H54 (cell line): ENCODE results near the gene IHH.

Experiments
- DNase-seq: peaks from one replicate; pipeline ENCODE4 v3.0.0; 2011; ENCODE audit warnings: low spot score, mixed read lengths; ENCODE audit not compliant: insufficient read length
- FAIRE-seq: peaks from 3 replicates; lab custom pipeline; 2011; peaks lifted over from hg19 to GRCh38; lab: Jason Lieb, UNC
- POLR2A ChIP-seq: IDR thresholded peaks from 2 replicates; pipeline ENCODE4 v1.6.1; 2011; ENCODE audit warnings: low read depth, mild to moderate bottlenecking, low read length

Gene IHH

GRCh38 chr2:219060821-219061791 is at the start of gene IHH:
Gene IHH, minus strand, starts transcription at chr2:219060921. Its CDS starts 454 bp downstream, at chr2:219060467.
- FAIRE-seq: no peak
- TF ChIP-seq POLR2A: no peak
- DNase-seq: no peak

GRCh38 chr2:219109471-219109870 is 48.8 kb upstream of the IHH start:
- no peak for TF ChIP-seq POLR2A
- DNase-seq: no peak
- FAIRE-seq: no peak

- DNase-seq (no peak), FAIRE-seq (no peak)
- no peak for TF ChIP-seq POLR2A
These were observed 47.0 kb upstream of the IHH start for GRCh38 chr2:219107758-219108157.

- FAIRE-seq: no peak
- DNase-seq: no peak
- no peak for TF ChIP-seq POLR2A
These were observed 45.5 kb upstream of the IHH start for GRCh38 chr2:219106251-219106650.

GRCh38 chr2:219104107-219105035 is 43.6 kb upstream of the IHH start:
- peak; percentile 30 for DNase-seq
- FAIRE-seq: peak; percentile 93
- TF ChIP-seq POLR2A: no peak

GRCh38 chr2:219099329-219099728 is 38.6 kb upstream of the IHH start:
- TF ChIP-seq POLR2A: no peak
- peak; percentile 12 for DNase-seq
- peak; percentile 15 for FAIRE-seq

- FAIRE-seq (no peak), DNase-seq (no peak)
- no peak for TF ChIP-seq POLR2A
These were observed 34.8 kb upstream of the IHH start for GRCh38 chr2:219095406-219095935.

- FAIRE-seq: no peak
- TF ChIP-seq POLR2A: no peak
- no peak for DNase-seq
These were observed 33.5 kb upstream of the IHH start for GRCh38 chr2:219094171-219094570.

- TF ChIP-seq POLR2A: no peak
- no peak for FAIRE-seq
- DNase-seq: no peak
These were observed 29.9 kb upstream of the IHH start for GRCh38 chr2:219090436-219091299.

- TF ChIP-seq POLR2A: no peak
- DNase-seq: no peak
- no peak for FAIRE-seq
These were observed 28.6 kb upstream of the IHH start for GRCh38 chr2:219089330-219089729.

GRCh38 chr2:219087848-219088247 is 27.1 kb upstream of the IHH start:
- DNase-seq: no peak
- no peak for TF ChIP-seq POLR2A
- FAIRE-seq: no peak

- no peak for TF ChIP-seq POLR2A
- FAIRE-seq (no peak), DNase-seq (no peak)
These were observed 26.6 kb upstream of the IHH start for GRCh38 chr2:219087361-219087760.

- FAIRE-seq (no peak), DNase-seq (no peak)
- no peak for TF ChIP-seq POLR2A
These were observed 25.5 kb upstream of the IHH start for GRCh38 chr2:219086196-219086595.
